ENCODE measurements around the gene SSBP4.

The SSBP4 gene

DNA sequence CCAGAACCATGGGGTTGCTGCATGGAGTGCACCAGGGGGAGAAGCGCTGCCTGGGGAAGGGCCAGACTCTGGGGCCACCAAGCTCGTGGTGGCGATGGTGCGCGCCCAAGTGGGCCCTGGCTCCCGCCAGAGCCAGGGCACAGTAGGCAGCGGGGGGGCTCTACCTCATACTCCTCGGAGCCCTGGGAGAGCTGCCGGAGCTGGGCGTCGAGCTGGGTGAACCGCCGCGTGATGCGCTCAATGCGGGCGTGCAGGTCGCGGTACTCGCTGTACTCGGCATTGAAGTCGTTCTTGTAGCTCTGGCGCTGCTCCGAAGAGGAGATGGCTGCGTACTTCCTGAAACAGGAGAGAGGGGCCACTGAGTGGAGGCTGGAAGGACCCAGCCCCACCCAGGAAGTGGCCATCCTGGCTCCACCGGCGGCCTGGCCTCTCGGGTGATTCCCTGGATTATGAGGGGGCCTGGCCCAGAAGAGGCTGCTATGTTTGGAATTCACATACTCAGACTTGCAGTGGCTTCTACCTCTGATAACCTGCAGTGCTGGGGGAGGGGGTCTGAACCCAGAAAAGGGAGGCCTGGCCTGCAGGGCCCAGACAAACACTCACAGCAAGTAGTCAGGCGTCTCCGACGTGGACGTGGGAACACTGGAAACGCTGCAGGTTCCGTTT, 27.1 kb downstream of the SSBP4 start:
- H3K9ac ChIP-seq (ENCODE audit: insufficient read length) = no peak overlapping the region
- no peak overlapping the region for H3K4me3 ChIP-seq
- H3K27ac ChIP-seq = no peak overlapping the region
- no peak for TF ChIP-seq POLR2AphosphoS5 (IDR thresholded peaks at IDR 0.05; ENCODE audit: borderline replicate concordance, low read depth, low read length)
- TF ChIP-seq FOXP2 (optimal IDR thresholded peaks at IDR 0.05; ENCODE audit: control extremely low read depth, extremely low read length, insufficient read depth) = no peak
- no peak for TF ChIP-seq EZH2 (IDR thresholded peaks at IDR 0.05)
- H3K9me3 ChIP-seq (ENCODE audit: low read depth, low read length) = no peaks in the 10 kb centered on the region
- peaks cover 4% of the 10 kb centered on the region; the same call in 1 of the 2 replicates for H3K36me3 ChIP-seq (ENCODE audit: insufficient read depth, low read length)
- no peak for DNase-seq (ENCODE audit: low read depth, low spot score)

DNA sequence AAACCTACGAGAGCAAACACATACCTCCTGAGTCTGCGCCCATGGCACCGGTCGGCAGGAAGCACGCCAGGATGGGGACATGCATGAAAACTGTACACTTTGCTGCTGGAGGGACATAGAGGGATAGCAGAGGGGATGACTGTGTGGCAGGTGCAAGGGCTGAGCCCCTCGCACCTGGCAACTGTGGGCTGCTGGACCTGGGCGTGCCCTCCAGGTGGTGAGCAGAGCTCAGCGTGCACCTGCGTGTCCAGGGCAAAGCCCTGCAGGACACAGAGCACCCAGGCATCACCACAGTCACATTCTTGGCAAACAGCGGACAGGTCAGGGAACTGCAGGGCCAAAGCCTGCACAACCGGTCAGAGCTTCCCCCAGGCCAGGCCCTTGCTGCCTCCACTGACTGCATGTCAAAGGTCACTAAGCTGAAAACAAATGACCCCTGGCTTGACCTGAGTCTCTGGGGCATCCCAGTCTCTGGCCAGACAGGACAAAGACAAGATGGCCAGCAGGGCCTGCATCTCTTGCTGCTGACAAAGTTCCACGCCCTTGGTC, 27.7 kb downstream of the SSBP4 start:
- H3K4me3 ChIP-seq = no peak overlapping the region
- no peak overlapping the region for H3K9ac ChIP-seq (ENCODE audit: insufficient read length)
- TF ChIP-seq FOXP2 (optimal IDR thresholded peaks at IDR 0.05; ENCODE audit: control extremely low read depth, extremely low read length, insufficient read depth) = no peak
- no peak for TF ChIP-seq EZH2 (IDR thresholded peaks at IDR 0.05)
- no peak for TF ChIP-seq POLR2AphosphoS5 (IDR thresholded peaks at IDR 0.05; ENCODE audit: borderline replicate concordance, low read depth, low read length)
- no peak overlapping the region for H3K27ac ChIP-seq
- no peak for DNase-seq (ENCODE audit: low read depth, low spot score)
- H3K9me3 ChIP-seq (ENCODE audit: low read depth, low read length) = no peaks in the 10 kb centered on the region
- peaks cover 4% of the 10 kb centered on the region; the same call in 1 of the 2 replicates for H3K36me3 ChIP-seq (ENCODE audit: insufficient read depth, low read length)

DNA sequence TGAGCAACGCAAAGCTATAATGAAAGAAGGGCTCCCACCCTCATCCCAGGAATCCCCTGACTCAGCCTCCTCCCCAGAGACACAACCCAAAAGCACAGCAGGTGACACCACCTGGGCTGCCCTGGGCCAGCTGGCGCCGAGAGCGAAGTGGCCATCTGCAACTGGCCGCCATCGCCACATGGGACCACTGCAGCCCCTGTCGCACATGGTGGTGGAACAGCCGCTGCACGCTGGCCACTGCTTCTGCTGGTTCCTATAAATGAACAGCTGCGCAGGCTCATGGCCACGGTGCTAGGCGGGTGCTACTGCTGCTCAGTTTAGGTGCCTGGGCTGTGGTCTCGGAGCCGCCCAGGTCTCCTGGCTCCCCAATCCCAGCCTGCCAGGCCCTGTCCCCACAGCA, 30.4 kb downstream of the SSBP4 start:
- H3K9ac ChIP-seq (ENCODE audit: insufficient read length) = no peak overlapping the region
- H3K36me3 ChIP-seq (ENCODE audit: insufficient read depth, low read length) = peaks cover 4% of the 10 kb centered on the region; the same call in 1 of the 2 replicates
- no peaks in the 10 kb centered on the region for H3K9me3 ChIP-seq (ENCODE audit: low read depth, low read length)
- DNase-seq (ENCODE audit: low read depth, low spot score) = no peak
- no peak overlapping the region for H3K27ac ChIP-seq
- no peak overlapping the region for H3K4me3 ChIP-seq
- TF ChIP-seq EZH2 (IDR thresholded peaks at IDR 0.05) (no peak), FOXP2 (optimal IDR thresholded peaks at IDR 0.05; ENCODE audit: control extremely low read depth, extremely low read length, insufficient read depth) (no peak), POLR2AphosphoS5 (IDR thresholded peaks at IDR 0.05; ENCODE audit: borderline replicate concordance, low read depth, low read length) (no peak)

DNA sequence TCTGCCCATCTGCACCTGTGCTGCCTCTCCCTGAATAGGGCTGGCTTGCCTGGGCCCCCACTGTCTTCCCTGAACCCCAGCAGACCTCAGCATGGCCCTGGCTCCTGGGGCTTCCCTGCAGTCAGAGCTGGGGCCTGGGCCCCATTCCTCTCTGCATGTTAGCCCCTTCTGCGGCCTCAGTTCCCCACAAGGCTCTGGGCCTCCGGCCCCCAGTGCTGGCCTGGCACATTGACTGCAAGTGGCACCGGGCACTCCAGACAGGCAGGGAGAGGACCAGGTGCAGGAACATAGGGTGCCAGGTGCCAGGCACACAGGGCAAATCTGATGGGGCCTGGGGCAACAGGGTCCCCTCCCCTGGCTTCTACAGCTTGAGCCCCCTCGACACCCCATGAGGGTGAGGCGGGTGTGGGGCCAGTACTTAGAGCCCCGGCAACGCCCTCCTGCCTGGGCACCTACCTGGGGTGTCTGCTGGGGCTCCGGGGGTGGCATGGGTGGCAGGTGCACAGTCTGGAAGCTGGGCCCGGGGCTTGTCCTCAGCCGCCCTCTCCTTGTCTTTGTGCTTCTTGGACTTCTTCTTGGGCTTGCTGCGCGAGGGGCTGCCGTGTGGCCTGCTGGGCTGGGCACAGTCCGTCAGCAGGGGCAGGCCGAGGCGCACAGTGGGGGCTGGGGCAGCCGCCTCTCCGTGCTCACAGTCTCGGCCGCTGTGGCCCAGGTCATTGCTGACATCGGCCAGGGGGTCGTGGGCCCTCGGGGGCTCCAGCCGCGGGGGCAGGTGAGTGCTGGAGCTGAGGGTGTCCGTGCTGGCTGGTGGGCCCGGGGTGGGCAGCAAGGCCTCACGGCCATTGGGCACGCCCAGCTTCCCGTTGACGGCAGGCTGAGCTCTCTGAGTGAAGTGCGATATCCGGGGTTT, 31.1 kb downstream of the SSBP4 start:
- Histone ChIP-seq H3K9ac (ENCODE audit: insufficient read length) (no peak overlapping the region), H3K36me3 (ENCODE audit: insufficient read depth, low read length) (peaks cover 4% of the 10 kb centered on the region; the same call in 1 of the 2 replicates), H3K9me3 (ENCODE audit: low read depth, low read length) (no peaks in the 10 kb centered on the region), H3K27ac (no peak overlapping the region), H3K4me3 (no peak overlapping the region)
- TF ChIP-seq POLR2AphosphoS5 (IDR thresholded peaks at IDR 0.05; ENCODE audit: borderline replicate concordance, low read depth, low read length) = no peak
- TF ChIP-seq FOXP2 (optimal IDR thresholded peaks at IDR 0.05; ENCODE audit: control extremely low read depth, extremely low read length, insufficient read depth) = no peak
- TF ChIP-seq EZH2 (IDR thresholded peaks at IDR 0.05) = no peak
- DNase-seq (ENCODE audit: low read depth, low spot score) = no peak

DNA sequence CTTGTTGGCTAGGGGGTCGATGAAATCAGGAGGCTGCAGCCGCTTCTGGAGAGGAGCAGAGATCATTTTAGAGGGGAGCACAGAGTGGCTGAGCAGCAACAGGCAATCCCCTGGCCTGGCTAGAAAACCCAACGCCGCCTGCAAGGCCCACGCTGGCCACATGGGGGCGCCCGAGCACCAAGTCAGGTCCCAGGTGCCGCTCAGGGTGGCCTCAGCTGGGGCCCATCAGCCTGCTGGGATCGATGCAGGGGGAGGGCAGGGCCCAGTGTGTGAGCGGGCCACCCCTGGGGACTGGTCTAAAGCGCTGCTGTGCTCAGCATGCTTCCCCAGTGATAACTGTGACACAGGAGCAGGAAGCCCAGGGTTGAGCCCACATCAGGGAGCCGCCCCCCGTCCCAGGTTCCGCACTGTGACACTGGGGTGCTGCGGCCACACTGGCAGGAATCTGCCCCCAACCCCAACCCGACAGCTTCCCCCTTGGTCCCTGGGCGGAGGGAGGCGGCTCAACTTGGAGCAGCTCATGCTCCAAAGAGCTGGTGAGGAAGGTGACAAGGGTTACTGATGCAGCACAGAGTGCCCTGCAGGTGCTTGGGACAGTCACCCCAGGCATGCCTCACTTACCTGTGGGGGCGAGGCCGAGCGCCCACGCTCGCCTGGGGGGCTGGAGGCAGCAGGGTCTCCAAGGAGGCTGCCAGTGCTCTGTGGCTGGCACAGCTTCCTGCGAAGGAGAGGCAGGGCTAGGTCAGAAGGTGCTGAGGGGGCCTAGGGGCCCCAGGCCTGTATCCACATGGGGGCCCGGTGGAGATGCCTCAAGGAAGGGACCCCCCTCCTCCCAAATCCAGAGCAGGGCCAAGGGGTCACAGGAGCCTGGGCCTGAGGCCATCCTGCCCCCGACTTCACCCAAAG, 32.0 kb downstream of the SSBP4 start:
- Histone ChIP-seq H3K9ac (ENCODE audit: insufficient read length) (no peak overlapping the region), H3K36me3 (ENCODE audit: insufficient read depth, low read length) (peaks cover 4% of the 10 kb centered on the region; the same call in 1 of the 2 replicates), H3K4me3 (no peak overlapping the region), H3K9me3 (ENCODE audit: low read depth, low read length) (no peaks in the 10 kb centered on the region), H3K27ac (no peak overlapping the region)
- TF ChIP-seq EZH2 (IDR thresholded peaks at IDR 0.05) (no peak), POLR2AphosphoS5 (IDR thresholded peaks at IDR 0.05; ENCODE audit: borderline replicate concordance, low read depth, low read length) (no peak), FOXP2 (optimal IDR thresholded peaks at IDR 0.05; ENCODE audit: control extremely low read depth, extremely low read length, insufficient read depth) (no peak)
- no peak for DNase-seq (ENCODE audit: low read depth, low spot score)

DNA sequence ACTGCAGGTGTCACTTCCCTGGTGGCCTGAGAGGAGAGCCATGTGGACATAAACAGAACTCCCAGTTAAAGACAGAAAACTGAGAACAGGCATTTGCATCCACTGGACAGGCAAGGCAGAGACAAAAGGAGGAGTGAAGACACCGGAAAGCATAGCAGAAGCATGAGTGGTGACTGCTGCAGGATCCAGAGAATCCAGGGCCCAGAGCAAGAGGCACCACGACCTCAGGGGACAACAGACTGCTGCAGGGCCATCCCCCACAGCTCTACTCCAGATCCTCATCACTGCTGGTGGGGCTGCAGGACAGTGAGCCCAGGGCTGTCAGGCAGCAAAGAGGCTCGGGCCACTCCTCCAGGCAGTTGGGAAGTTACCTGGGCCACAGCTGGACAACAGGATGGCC, 33.2 kb downstream of the SSBP4 start:
- Histone ChIP-seq H3K27ac (no peak overlapping the region), H3K4me3 (no peak overlapping the region), H3K9me3 (ENCODE audit: low read depth, low read length) (no peaks in the 10 kb centered on the region), H3K9ac (ENCODE audit: insufficient read length) (no peak overlapping the region), H3K36me3 (ENCODE audit: insufficient read depth, low read length) (peaks cover 4% of the 10 kb centered on the region; the same call in 1 of the 2 replicates)
- TF ChIP-seq FOXP2 (optimal IDR thresholded peaks at IDR 0.05; ENCODE audit: control extremely low read depth, extremely low read length, insufficient read depth) (no peak), EZH2 (IDR thresholded peaks at IDR 0.05) (no peak), POLR2AphosphoS5 (IDR thresholded peaks at IDR 0.05; ENCODE audit: borderline replicate concordance, low read depth, low read length) (no peak)
- DNase-seq (ENCODE audit: low read depth, low spot score) = no peak

DNA sequence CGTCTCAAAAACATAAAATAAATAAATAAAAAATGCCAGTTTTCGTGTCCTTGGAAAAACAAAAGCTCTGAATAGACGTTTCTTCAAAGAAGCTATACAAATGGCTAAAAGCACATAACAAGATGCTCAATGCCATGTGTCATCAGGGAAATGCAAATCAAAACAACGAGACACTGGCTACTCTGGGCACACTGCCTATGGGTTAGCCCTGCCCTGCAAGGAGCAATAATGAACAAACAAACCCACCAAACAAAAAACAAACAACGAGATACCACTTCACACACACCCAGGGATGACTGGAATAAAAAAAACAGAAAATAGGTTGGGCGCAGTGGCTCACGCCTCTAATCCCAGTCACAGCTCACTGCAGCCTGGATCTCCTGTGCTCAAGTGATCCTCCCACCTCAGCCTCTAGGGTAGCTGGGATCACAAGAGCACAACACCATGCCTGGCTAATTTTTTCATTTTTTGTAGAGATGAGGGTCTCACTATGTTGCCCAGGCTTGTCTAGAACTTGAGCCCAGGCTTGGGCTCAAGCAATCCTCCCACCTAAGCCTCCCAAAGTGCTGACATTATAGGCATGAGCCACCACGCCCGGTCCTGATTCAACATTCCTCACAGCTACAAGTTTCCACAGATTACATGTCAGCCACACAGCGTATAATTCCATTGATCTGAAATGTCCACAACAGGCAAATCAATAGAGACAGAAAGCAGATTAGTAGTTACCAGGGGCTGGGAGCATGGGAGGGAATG, 34.2 kb downstream of the SSBP4 start:
- Histone ChIP-seq H3K9me3 (ENCODE audit: low read depth, low read length) (no peaks in the 10 kb centered on the region), H3K27ac (no peak overlapping the region), H3K4me3 (no peak overlapping the region), H3K36me3 (ENCODE audit: insufficient read depth, low read length) (peaks cover 4% of the 10 kb centered on the region; the same call in 1 of the 2 replicates), H3K9ac (ENCODE audit: insufficient read length) (no peak overlapping the region)
- no peak for TF ChIP-seq POLR2AphosphoS5 (IDR thresholded peaks at IDR 0.05; ENCODE audit: borderline replicate concordance, low read depth, low read length)
- TF ChIP-seq EZH2 (IDR thresholded peaks at IDR 0.05) = no peak
- DNase-seq (ENCODE audit: low read depth, low spot score) = no peak

Data from SK-N-MC (cell line).